ENCODE data around the gene HOOK2.

Gene HOOK2

GRCh38 chr19:12782424-12783290 lies 7.3 kb upstream of the HOOK2 start:
- DNase-seq, result peak; percentile 39 to 94 (median 92)

- DNase-seq, result no peak
These were observed 6.7 kb upstream of the HOOK2 start for GRCh38 chr19:12782174-12782423.

DNA sequence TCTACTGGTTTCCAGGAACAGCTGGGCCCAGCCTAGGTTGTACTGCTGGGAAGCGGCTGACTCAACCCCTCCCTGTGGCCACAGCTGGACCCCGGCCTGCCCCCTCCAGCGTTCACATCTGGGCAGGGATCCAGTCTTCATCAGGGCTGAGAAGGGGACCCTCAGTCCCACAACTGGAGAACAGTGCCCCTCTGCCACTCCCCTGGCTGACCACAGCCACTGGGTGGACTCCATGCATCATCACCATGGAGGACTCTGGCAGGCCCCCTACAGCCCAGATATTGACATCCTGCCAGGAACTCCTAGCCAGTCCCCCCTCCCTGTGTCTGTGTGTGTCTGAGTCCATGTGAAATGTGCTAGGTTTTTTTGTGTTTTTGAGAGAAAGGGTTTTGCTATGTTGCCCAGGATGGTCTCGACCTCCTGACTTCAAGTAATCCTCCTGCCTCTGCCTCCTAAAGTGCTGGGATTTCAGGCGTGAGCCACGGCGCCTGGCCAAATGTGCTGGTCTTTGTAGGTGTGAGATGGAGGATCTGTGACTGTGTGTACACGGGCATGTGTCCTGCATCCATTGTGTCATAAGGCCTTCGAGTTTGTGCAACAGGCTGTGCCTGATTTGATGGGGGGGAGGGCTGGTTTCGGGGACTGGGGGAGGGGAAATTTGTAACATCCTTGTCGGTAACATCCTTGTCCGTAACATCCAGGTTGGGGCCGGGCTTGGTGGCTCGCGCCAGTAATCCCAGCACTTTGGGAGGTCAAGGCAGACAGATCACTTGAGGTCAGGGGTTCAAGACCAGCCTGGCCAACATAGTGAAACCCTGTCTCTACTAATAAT lies 4.0 kb upstream of the HOOK2 start:
- peak in 2 of 3 experiments; percentile 51 to 57 for DNase-seq

GRCh38 chr19:12778905-12779161 lies 3.5 kb upstream of the HOOK2 start:
- no peak for DNase-seq

DNA sequence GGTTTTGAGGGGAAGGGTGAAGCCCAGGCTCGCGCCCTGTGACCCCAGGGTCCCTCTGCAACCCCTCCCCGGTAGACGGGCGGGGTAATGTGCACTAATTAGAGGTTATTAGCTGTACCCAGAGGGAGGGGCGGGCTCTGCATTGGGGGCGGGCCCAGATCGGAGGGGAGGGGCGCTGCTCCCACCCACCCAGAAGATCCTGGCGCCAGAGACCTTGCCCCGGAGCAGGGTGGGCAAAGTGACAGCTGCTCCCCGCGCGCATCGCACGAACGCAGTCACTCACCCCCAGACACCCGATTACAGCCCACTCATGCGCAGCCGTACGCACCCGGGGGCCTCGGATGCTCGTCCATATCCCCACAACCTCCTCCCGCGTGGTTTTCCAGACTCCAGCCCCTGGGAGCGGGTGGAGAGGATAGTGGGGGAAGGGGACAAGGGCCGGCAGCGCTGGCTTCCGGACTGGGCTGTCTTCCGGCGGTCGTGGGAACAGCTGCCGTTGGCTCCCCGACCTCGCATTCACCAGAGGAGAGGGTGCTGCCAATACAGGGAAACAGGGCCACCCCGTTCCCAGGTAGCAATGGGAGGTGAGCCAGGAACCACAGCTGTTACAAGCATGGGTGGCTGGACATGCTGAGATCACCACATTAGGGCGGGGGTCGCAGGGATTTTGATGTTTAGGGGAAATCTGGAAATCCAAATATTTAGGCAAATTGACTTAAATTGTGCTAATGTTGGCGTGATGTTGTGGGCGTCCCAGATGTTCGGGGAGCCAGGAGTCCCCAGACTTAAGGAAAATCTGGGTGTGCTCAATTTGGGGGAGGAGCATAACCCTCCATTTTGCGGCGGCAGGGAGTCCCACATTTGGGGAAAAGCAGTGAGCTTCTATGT lies 2.9 kb upstream of the HOOK2 start:
- peak in 2 of 3 experiments; percentile 92 to 93 for DNase-seq

DNA sequence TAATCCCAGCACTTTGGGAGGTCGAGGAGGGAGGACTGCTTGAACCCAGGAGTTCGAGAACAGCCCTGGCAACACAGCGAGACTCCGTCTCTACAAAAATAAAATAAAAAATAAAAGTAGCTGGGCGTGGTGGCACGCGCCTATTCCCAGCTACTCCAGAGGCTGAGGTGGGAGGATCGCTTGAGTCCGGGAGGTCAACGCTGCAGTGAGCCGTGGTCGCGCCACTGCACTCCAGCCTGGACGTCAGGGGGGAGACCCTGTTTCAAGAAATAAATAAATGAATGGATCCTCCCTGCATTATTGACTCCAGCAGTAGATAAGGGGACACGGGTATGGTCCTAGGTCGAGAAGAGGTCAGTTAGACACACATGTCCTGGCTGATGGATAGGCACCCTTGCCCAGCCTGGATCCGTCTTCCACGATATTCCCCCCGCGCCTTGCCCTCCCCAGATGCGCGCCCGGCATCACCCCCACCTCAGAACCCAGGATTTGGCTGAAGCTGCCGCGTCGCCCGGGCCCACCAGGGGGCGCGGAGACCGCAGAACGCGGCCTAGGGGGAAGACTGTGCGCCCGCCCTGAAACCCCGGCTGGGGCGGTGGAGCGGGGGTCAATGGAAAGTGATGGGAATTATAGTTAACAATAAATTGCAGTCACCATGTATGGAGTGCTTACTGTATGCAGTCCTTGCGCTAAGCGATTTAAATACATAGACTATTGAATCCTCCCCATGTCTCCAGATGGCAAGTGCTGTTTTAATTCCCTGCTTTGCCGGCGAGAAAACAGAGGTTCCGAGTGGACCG lies 2.1 kb upstream of the HOOK2 start:
- peak; percentile 63 to 92 (median 88) for DNase-seq

DNA sequence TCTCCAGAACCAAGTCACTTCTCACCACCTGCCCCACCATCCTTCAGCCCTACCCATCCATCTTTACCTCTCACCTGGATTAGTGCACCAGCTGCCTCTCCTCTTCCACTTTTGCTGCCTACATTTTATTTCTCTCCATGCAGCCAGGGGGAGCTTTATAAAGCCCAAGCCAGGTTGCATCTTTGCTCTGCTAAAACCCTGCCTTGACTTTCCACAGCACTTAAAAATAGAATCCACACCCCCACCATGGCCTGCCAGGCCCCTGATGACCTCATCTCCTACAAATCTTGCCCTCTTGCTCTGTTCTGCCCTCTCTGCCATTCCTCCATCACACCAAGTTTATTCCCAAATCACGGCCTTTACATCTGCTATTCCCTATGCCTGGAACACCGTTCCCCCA lies 1.8 kb downstream of the HOOK2 start:
- no peak for DNase-seq

- no peak for DNase-seq
These were observed 3.0 kb downstream of the HOOK2 start for GRCh38 chr19:12772323-12772722.

DNA sequence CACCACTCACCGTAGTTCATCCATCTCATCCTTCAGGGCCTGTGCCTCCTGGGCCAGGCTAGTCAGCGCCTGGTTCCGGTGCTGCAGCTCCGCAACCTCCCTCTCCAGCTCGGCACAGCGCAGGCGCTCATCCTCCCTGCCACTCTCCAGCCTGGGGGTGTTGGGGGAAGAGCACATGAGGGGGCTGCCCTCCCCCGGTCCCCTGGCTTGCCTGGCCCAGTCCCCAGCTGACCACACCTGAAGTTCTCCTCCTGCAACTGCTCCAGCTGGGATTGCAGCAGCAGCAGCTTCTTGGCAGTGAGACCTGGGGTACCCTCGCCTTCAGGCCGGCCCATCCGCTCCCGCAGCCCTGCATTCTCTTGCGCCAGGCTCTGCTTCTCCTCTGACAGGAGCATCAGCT lies 4.4 kb downstream of the HOOK2 start:
- no peak for DNase-seq

GRCh38 chr19:12769689-12770088 lies 5.7 kb downstream of the HOOK2 start:
- DNase-seq, result peak in 1 of 3 experiments; percentile 77

DNA sequence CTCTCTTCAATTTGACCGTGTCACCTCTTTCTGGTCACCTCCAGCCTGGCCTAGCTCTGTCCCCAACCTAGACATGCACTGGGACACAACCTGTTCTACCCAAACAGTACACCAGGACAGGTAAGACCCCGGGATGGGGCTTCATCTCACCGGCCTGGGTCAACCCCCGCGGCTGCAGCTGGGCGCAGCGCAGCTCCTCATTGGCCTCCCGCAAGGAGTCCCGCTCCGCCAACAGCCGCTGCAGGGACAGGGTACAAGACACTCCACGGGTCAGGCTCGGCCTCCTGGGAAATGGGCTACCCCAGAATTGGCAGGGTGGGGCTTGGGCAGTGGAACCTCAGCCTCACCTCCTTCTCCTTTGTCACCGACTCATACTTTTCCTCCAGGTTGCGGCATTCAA lies 7.7 kb downstream of the HOOK2 start:
- DNase-seq, result no peak

- no peak for DNase-seq
These were observed 8.2 kb downstream of the HOOK2 start for GRCh38 chr19:12767150-12767549.

- peak in 1 of 3 experiments; percentile 72 for DNase-seq
These were observed 9.3 kb downstream of the HOOK2 start for GRCh38 chr19:12766051-12766521.

GRCh38 chr19:12764698-12765097 lies 10.7 kb downstream of the HOOK2 start:
- no peak for DNase-seq

DNA sequence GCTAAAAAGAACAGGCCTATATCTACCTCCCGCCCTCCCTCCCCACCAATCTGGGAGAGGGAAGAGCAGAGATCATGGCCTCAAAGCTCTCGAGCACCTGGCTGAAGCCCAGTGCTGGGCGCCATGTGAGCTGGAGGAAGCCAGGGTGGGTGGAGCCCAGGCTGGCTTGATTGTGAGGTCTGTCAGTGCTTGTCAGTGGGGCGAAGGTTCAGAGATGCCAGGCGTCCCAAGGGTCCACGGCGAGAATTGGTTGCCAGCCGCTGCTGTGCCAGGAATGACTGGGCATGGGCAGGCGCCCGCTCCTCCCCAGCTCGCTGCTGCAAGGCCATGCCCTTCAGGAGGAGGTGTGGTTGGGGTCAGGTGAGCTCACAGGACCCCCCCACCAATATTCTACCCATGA lies 12.3 kb downstream of the HOOK2 start:
- DNase-seq, result no peak

DNA sequence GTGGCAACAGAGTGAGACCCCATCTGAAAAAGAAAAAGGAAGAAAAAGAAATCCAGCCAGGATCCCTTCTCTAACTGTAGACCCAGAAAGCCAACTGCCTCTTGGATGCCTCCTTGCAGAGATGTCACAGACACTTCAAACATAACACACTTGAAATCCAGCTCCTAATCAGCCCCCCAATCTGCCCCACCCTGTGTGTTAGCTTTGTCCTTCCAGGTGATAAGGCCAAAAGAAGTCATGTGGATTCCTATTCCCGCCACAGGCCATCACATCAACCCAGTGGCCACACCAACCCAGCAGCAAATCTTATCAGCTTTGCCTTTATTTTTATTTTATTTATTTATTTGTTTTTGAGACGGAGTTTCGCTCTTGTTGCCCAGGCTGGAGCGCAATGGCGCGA lies 15.7 kb downstream of the HOOK2 start:
- no peak for DNase-seq

DNA sequence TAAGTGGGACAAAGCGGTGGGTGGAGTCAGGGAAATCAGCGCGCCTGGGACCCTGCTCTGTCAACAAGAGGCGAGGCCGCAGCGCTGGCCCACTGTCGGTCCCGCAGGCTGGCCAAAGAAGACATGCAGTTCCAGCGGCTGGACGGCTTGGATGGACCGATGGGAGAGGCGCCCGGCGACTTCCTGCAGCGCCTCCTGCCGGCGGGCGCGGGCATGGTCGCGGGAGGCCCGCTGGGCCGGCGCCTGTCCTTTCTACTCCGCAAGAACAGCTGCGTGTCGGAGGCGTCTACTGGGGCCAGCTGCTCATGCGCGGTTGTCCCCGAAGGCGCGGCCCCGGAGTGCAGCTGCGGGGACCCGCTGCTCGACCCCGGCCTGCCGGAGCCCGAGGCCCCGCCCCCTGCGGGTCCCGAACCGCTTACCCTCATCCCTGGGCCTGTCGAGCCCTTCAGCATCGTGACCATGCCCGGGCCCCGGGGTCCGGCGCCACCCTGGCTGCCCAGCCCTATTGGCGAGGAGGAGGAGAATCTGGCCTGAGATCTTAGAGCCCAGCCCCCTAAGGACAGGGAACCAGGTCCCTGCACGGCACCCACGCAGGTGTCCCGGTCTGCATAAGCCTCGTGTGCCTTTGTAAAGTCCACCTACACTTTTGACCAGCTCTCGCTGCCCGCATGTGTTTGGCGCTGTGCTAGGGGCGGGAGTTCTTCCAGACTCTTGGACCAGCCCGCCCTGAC lies 17.6 kb downstream of the HOOK2 start:
- DNase-seq, result peak; percentile 27 to 77 (median 69)

- no peak for DNase-seq
These were observed 19.0 kb downstream of the HOOK2 start for GRCh38 chr19:12756150-12756883.

GRCh38 chr19:12754465-12755196 lies 20.7 kb downstream of the HOOK2 start:
- DNase-seq, result no peak

- no peak for DNase-seq
These were observed 23.1 kb downstream of the HOOK2 start for GRCh38 chr19:12752056-12752781.
